ENCODE data around the gene KYAT1. TPM values are rescaled to one million over a fixed set of nuclear protein-coding genes. Genes with fewer than 3 reads are reported as not detected.

Gene KYAT1
- total and polyA plus RNA-seq, 2 of the 13 experiments (the other 11 are each of a cell fraction or from before 2014, with no cell fraction given) = 9.2 to 46.5 TPM

DNA sequence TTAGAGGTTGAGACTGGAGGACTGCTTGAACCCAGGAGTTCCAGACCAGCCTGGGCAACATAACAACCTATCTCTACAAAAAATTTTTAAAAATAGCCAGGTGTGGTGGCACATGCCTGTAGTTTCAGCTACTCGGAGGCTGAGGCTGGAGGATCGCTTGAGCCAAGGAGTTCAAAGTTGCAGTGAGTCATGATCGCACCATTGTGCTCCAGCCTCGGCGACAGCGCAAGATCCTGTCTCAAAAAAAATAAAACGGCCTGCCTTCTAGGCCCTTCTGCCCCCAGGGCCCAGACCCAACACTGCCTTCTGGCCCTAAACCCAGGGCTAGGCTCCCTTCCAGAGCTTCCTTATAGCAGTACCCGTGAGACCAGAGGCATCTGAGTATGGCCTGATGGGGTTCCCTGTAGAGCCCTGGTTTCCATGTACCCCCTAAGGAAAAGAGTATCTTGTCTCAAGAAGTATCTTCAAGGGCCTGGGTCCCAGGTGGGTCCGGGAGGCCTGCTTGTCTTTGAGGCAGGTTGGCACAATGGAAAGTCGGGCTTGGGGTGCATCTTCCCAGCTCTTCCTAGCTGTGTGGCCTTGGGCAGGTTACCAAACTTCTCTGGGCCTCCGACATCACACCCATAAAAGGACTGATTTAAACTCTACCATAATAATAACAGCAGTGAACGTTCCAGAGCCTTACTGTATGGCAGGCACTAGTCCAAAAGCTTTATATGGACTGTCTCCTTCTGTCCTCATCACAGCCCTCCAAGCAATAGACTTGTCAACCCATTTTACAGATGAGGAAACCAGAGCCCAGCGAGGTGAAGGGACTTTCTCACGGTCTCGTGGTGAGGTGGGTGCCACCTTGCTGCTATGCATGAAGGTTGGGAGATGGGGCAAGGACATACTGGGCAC lies 9.8 kb upstream of the KYAT1 start:
- no peaks in the 10 kb centered on the region for H4K20me1 ChIP-seq (ENCODE audit: insufficient read depth, low read length)
- FAIRE-seq (no peak), DNase-seq (ENCODE audit: low spot score) (no peak), ATAC-seq (no peak)
- H3K36me3 ChIP-seq (replicated peaks in 1 of 2; ENCODE audit: control insufficient read depth in 1 of 2, insufficient read depth in 2 of 2, low read length in 2 of 2) = peaks cover 23 to 66% of the 10 kb centered on the region in 2 experiments; a peak in 4 of 5 replicates
- no peak overlapping the region for H3K27ac ChIP-seq (ENCODE audit: extremely low read length, insufficient read depth, low read length)
- peak; percentile 83 for TF ChIP-seq ZNF629 (CRISPR knock-in tag; conservative IDR thresholded peaks at IDR 0.05)
- TF ChIP-seq ARNT2 (CRISPR knock-in tag; IDR thresholded peaks at IDR 0.05; ENCODE audit: low read depth) = no peak
- TF ChIP-seq HOXA9 (CRISPR knock-in tag; IDR thresholded peaks at IDR 0.05; ENCODE audit: borderline replicate concordance) = no peak
- no peak for TF ChIP-seq NONO (IDR thresholded peaks at IDR 0.05)
- no peak for TF ChIP-seq NONO (CRISPR knock-in tag; conservative IDR thresholded peaks at IDR 0.05)
- TF ChIP-seq, protein P1, sequence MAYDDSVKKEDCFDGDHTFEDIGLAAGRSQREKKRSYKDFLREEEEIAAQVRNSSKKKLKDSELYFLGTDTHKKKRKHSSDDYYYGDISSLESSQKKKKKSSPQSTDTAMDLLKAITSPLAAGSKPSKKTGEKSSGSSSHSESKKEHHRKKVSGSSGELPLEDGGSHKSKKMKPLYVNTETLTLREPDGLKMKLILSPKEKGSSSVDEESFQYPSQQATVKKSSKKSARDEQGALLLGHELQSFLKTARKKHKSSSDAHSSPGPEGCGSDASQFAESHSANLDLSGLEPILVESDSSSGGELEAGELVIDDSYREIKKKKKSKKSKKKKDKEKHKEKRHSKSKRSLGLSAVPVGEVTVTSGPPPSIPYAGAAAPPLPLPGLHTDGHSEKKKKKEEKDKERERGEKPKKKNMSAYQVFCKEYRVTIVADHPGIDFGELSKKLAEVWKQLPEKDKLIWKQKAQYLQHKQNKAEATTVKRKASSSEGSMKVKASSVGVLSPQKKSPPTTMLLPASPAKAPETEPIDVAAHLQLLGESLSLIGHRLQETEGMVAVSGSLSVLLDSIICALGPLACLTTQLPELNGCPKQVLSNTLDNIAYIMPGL (CRISPR knock-in tag; IDR thresholded peaks at IDR 0.05; ENCODE audit: borderline replicate concordance in 1 of 2, low read depth in 1 of 2) = no peak
- TF ChIP-seq, protein P2, sequence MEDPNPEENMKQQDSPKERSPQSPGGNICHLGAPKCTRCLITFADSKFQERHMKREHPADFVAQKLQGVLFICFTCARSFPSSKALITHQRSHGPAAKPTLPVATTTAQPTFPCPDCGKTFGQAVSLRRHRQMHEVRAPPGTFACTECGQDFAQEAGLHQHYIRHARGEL (CRISPR knock-in tag; IDR thresholded peaks at IDR 0.05) = no peak
- TF ChIP-seq TBP (CRISPR knock-in tag; IDR thresholded peaks at IDR 0.05) = no peak
- TF ChIP-seq SATB2 (CRISPR knock-in tag; IDR thresholded peaks at IDR 0.05) = no peak
- no peak for TF ChIP-seq ZKSCAN1 (IDR thresholded peaks at IDR 0.05; ENCODE audit: low read length)
- TF ChIP-seq ZNF768 (CRISPR knock-in tag; IDR thresholded peaks at IDR 0.05) = peak; percentile 71
- TF ChIP-seq HOXA3 (CRISPR knock-in tag; IDR thresholded peaks at IDR 0.05) = no peak
- TF ChIP-seq FOXA3 (CRISPR knock-in tag; IDR thresholded peaks at IDR 0.05) = no peak
- ChIA-PET POLR2A (no interaction called here), CTCF (ENCODE audit: low intra/inter-chr PET ratio, low total read pairs) (no interaction called here)
- no peak overlapping the region for H3K4me3 ChIP-seq (replicated peaks in 1 of 3; ENCODE audit: insufficient read depth in 1 of 3, low read depth in 2 of 3, low read length in 3 of 3)
- intact Hi-C loops (cut with micrococcal nuclease; ENCODE audit: unreplicated experiment) = no loop called here
- no peaks in the 10 kb centered on the region for H3K27me3 ChIP-seq (ENCODE audit: control insufficient read depth in 1 of 2, insufficient read depth in 2 of 2, low read length in 2 of 2)
- H3K9ac ChIP-seq (ENCODE audit: insufficient read depth, low read depth, low read length) = no peak overlapping the region
- 94% methylated on average over 11 of the region's 15 CpGs for WGBS (ENCODE audit: low lambda C conversion rate)
- H3K79me2 ChIP-seq (ENCODE audit: insufficient read depth, low read length) = peaks cover 23% of the 10 kb centered on the region
- no peaks in the 10 kb centered on the region for H3K9me3 ChIP-seq (ENCODE audit: low read length)
- BruUV-seq (replicated peaks) = no TSS peak
- no peak overlapping the region for H2AFZ ChIP-seq (ENCODE audit: low read length)
- in situ Hi-C loops (cut with HindIII; ENCODE audit: extremely low pct_ligation_motif_present, low pct_unique_long_range_greater_than_20kb) = no loop called here
- no peaks in the 10 kb centered on the region for H3K4me1 ChIP-seq (ENCODE audit: insufficient read depth, low read length)
- H3K4me2 ChIP-seq (ENCODE audit: low read depth, low read length) = no peak overlapping the region
